Smooth muscle cell (in vitro differentiated cells): Measurements from ENCODE around the gene DDX52. TPM values are rescaled to one million over a fixed set of nuclear protein-coding genes. Genes with fewer than 3 reads are reported as not detected.

Source experiments
- DNase-seq: peaks from one replicate; lab custom pipeline; 2025; ENCODE audit not compliant: unreplicated experiment; lab: John Stamatoyannopoulos, UW
- H2AFZ ChIP-seq: fragments of 200-600 bp; sonication (generic); 2 replicates; pipeline ENCODE4 v1.6.0; 2016; ENCODE audit warnings: antibody characterized with exemption, low read depth, mild to moderate bottlenecking
- H3F3A ChIP-seq: fragments of 200-600 bp; sonication (generic); 2 replicates; pipeline ENCODE4 v1.6.0; 2017; ENCODE audit warnings: antibody characterized with exemption, low read depth
- H3K27ac ChIP-seq: fragments of 200-600 bp; sonication (generic); 2 replicates; pipeline ENCODE4 v1.5.1; 2016; ENCODE audit warnings: low read depth, mild to moderate bottlenecking
- H3K27me3 ChIP-seq: fragments of 200-600 bp; sonication (generic); 2 replicates; pipeline ENCODE4 v1.6.1; 2016; ENCODE audit warnings: low read depth, mild to moderate bottlenecking
- H3K36me3 ChIP-seq: fragments of 200-600 bp; sonication (generic); 2 replicates; pipeline ENCODE4 v1.5.1; 2016; ENCODE audit warnings: low read depth
- H3K4me1 ChIP-seq: fragments of 200-600 bp; sonication (generic); 2 replicates; pipeline ENCODE4 v1.5.1; 2016; ENCODE audit warnings: low read depth
- H3K4me2 ChIP-seq: fragments of 200-600 bp; sonication (generic); 2 replicates; pipeline ENCODE4 v1.6.0; 2016; ENCODE audit warnings: mild to moderate bottlenecking
- H3K4me3 ChIP-seq: fragments of 200-600 bp; sonication (generic); 2 replicates; pipeline ENCODE4 v1.5.1; 2016; ENCODE audit warnings: mild to moderate bottlenecking
- H3K79me2 ChIP-seq: fragments of 200-600 bp; sonication (generic); 2 replicates; pipeline ENCODE4 v1.6.0; 2016; ENCODE audit warnings: low read depth, mild to moderate bottlenecking
- H3K9ac ChIP-seq: fragments of 200-600 bp; sonication (generic); 2 replicates; pipeline ENCODE4 v1.6.0; 2016; ENCODE audit warnings: low read depth
- H3K9me3 ChIP-seq: fragments of 200-600 bp; sonication (generic); replicated peaks from 2 replicates; pipeline ENCODE4 v1.5.1; 2016; ENCODE audit warnings: low read depth
- H4K20me1 ChIP-seq: fragments of 200-600 bp; sonication (generic); 2 replicates; pipeline ENCODE4 v1.6.0; 2016; ENCODE audit warnings: low read depth
- CTCF ChIP-seq: fragments of 200-600 bp; sonication (generic); IDR thresholded peaks from 2 replicates; pipeline ENCODE4 v1.5.1; 2017; ENCODE audit warnings: borderline replicate concordance, mild to moderate bottlenecking, antibody characterized with exemption; ENCODE audit not compliant: insufficient read depth, poor library complexity, severe bottlenecking
- WGBS: methylation state at CpG from one replicate; pipeline ENCODE4 v1.1.7; 2016; ENCODE audit warnings: low lambda C conversion rate; 5-methylcytosine and 5-hydroxymethylcytosine counted together
- polyA plus RNA-seq: library from polyadenylated mRNA; unstranded; fragments of >200 nt; fragmentation: Nextera tagmentation; extraction: Ambion mirVana; gene quantifications from 2 replicates; pipeline ENCODE4 v1.2.1, GENCODE V29; 2016
- total RNA-seq: library from RNA; depleted of rRNA; stranded (reverse); fragments of >200 nt; gene quantifications from 2 replicates; pipeline ENCODE4 v1.2.3, GENCODE V29; 2014

The DDX52 gene
- total and polyA plus RNA-seq, 2 experiments from 2014 or later, result 18.7 to 26.0 TPM

- Histone ChIP-seq H3K27me3 (no peaks in the 10 kb centered on the region), H3K4me1 (peaks cover 7% of the 10 kb centered on the region), H4K20me1 (no peaks in the 10 kb centered on the region), H3K36me3 (no peaks in the 10 kb centered on the region), H3K4me3 (no peak overlapping the region), H2AFZ (no peak overlapping the region), H3K79me2 (no peaks in the 10 kb centered on the region), H3F3A (no peaks in the 10 kb centered on the region), H3K9ac (no peak overlapping the region), H3K9me3 (no peaks in the 10 kb centered on the region), H3K4me2 (no peak overlapping the region), H3K27ac (no peak overlapping the region)
- DNase-seq, result no peak
- TF ChIP-seq CTCF, result no peak
- WGBS, result 95% methylated on average over 1 of the region's 1 CpG
Observed at GRCh38 chr17:37667039-37667438, 23.8 kb upstream of the DDX52 start.

- Histone ChIP-seq H3K27ac (no peak overlapping the region), H3K36me3 (no peaks in the 10 kb centered on the region), H3K4me2 (no peak overlapping the region), H3K4me3 (no peak overlapping the region), H3F3A (no peaks in the 10 kb centered on the region), H3K4me1 (no peaks in the 10 kb centered on the region), H2AFZ (no peak overlapping the region), H3K79me2 (no peaks in the 10 kb centered on the region), H4K20me1 (no peaks in the 10 kb centered on the region), H3K27me3 (no peaks in the 10 kb centered on the region), H3K9me3 (no peaks in the 10 kb centered on the region), H3K9ac (no peak overlapping the region)
- DNase-seq, result no peak
- WGBS, result 93% methylated on average over 3 of the region's 3 CpGs
- no peak for TF ChIP-seq CTCF
Observed at GRCh38 chr17:37664214-37664613, 21.0 kb upstream of the DDX52 start.

- H3K9me3 ChIP-seq, result no peaks in the 10 kb centered on the region
- WGBS, result 56% methylated on average over 4 of the region's 4 CpGs
- no peaks in the 10 kb centered on the region for H3K4me1 ChIP-seq
- H3F3A ChIP-seq, result no peaks in the 10 kb centered on the region
- H3K4me3 ChIP-seq, result no peak overlapping the region
- H3K27me3 ChIP-seq, result no peaks in the 10 kb centered on the region
- H3K27ac ChIP-seq, result no peak overlapping the region
- no peak overlapping the region for H2AFZ ChIP-seq
- H3K4me2 ChIP-seq, result no peak overlapping the region
- no peak for DNase-seq
- H4K20me1 ChIP-seq, result no peaks in the 10 kb centered on the region
- no peak overlapping the region for H3K9ac ChIP-seq
- H3K36me3 ChIP-seq, result no peaks in the 10 kb centered on the region
- H3K79me2 ChIP-seq, result no peaks in the 10 kb centered on the region
- no peak for TF ChIP-seq CTCF
Observed at GRCh38 chr17:37662353-37662752, 19.1 kb upstream of the DDX52 start.

GRCh38 chr17:37661400-37662014 lies 18.3 kb upstream of the DDX52 start:
- H3K9ac ChIP-seq, result no peak overlapping the region
- DNase-seq, result no peak
- no peaks in the 10 kb centered on the region for H3K27me3 ChIP-seq
- H3K4me3 ChIP-seq, result no peak overlapping the region
- H3K36me3 ChIP-seq, result no peaks in the 10 kb centered on the region
- H4K20me1 ChIP-seq, result no peaks in the 10 kb centered on the region
- TF ChIP-seq CTCF, result no peak
- H3K4me1 ChIP-seq, result no peaks in the 10 kb centered on the region
- no peak overlapping the region for H2AFZ ChIP-seq
- no peaks in the 10 kb centered on the region for H3F3A ChIP-seq
- 47% methylated on average over 1 of the region's 1 CpG for WGBS
- H3K9me3 ChIP-seq, result no peaks in the 10 kb centered on the region
- no peak overlapping the region for H3K27ac ChIP-seq
- H3K4me2 ChIP-seq, result no peak overlapping the region
- H3K79me2 ChIP-seq, result no peaks in the 10 kb centered on the region
